GM12891 (cell line): Measurements from ENCODE around the gene R3HDM2.

Experiments used
- POLR2A ChIP-seq: IDR thresholded peaks from 2 replicates; pipeline ENCODE4 v1.6.1; 2011; ENCODE audit warnings: low read depth, low read length, control low read depth
- TAF1 ChIP-seq: IDR thresholded peaks from 2 replicates; pipeline ENCODE4 v1.6.1; 2011; ENCODE audit warnings: low read depth, low read length, control low read depth

GRCh38 chr12:57214398-57214781 is 216.5 kb downstream of the R3HDM2 start:
- TF ChIP-seq POLR2A (no peak), TAF1 (no peak)
